H9 (cell line): Measurements from ENCODE around the gene SCFD1. TPM values are rescaled to one million over a fixed set of nuclear protein-coding genes. Genes with fewer than 3 reads are reported as not detected.

Source experiments
- DNase-seq: peaks from one replicate; pipeline ENCODE4 v3.0.0-alpha.2; 2017
- H2AFZ ChIP-seq: one replicate; pipeline ENCODE4 v1.6.1; 2013; ENCODE audit warnings: mild to moderate bottlenecking, low read length, control low read depth, moderate library complexity
- H2AK5ac ChIP-seq: 2 replicates; pipeline ENCODE4 v1.6.1; 2013; ENCODE audit warnings: low read length, control low read depth, mixed read lengths; ENCODE audit not compliant: insufficient read length
- H2BK120ac ChIP-seq: one replicate; pipeline ENCODE4 v1.6.1; 2013; ENCODE audit warnings: low read depth, mild to moderate bottlenecking, low read length, control low read depth, inconsistent platforms; ENCODE audit not compliant: poor library complexity, severe bottlenecking
- H2BK12ac ChIP-seq: 2 replicates; pipeline ENCODE4 v1.6.1; 2013; ENCODE audit warnings: low read length, control low read depth, mixed read lengths, low read depth; ENCODE audit not compliant: insufficient read length
- H2BK15ac ChIP-seq: 2 replicates; pipeline ENCODE4 v1.6.1; 2013; ENCODE audit warnings: low read depth, low read length, control low read depth
- H2BK20ac ChIP-seq: one replicate; pipeline ENCODE4 v1.6.1; 2013; ENCODE audit warnings: low read depth, mild to moderate bottlenecking, low read length, control low read depth, inconsistent platforms; ENCODE audit not compliant: poor library complexity, severe bottlenecking
- H2BK5ac ChIP-seq: 2 replicates; pipeline ENCODE4 v1.6.1; 2013; ENCODE audit warnings: low read length, control low read depth, mixed read lengths; ENCODE audit not compliant: insufficient read length
- H3K14ac ChIP-seq: 2 replicates; pipeline ENCODE4 v1.6.1; 2013; ENCODE audit warnings: low read length, control low read depth; ENCODE audit not compliant: insufficient read depth
- H3K18ac ChIP-seq: 2 replicates; pipeline ENCODE4 v1.6.1; 2013; ENCODE audit warnings: low read depth, mild to moderate bottlenecking, mixed read lengths, low read length, control low read depth; ENCODE audit not compliant: insufficient read length
- H3K23ac ChIP-seq: 2 replicates; pipeline ENCODE4 v1.6.1; 2013; ENCODE audit warnings: low read length, control low read depth, mixed read lengths, low read depth; ENCODE audit not compliant: insufficient read length
- H3K23me2 ChIP-seq: 2 replicates; pipeline ENCODE4 v1.6.1; 2013; ENCODE audit warnings: low read depth, mild to moderate bottlenecking, mixed read lengths, low read length, control low read depth; ENCODE audit not compliant: insufficient read length, poor library complexity, severe bottlenecking
- H3K27ac ChIP-seq: 2 replicates; pipeline ENCODE4 v1.5.1; 2013; ENCODE audit warnings: low read length, control low read depth, mixed read lengths, low read depth; ENCODE audit not compliant: insufficient read length
- H3K27me3 ChIP-seq: 2 replicates; pipeline ENCODE4 v1.6.1; 2013; ENCODE audit warnings: low read length, control low read depth, inconsistent platforms; ENCODE audit not compliant: insufficient read depth
- H3K4ac ChIP-seq: 2 replicates; pipeline ENCODE4 v1.6.1; 2013; ENCODE audit warnings: low read depth, mild to moderate bottlenecking, control low read depth, inconsistent platforms, low read length, moderate library complexity
- H3K4me1 ChIP-seq: 2 replicates; pipeline ENCODE4 v1.6.1; 2013; ENCODE audit warnings: low read length, control low read depth, inconsistent platforms; ENCODE audit not compliant: insufficient read depth
- H3K4me2 ChIP-seq: 2 replicates; pipeline ENCODE4 v1.6.1; 2013; ENCODE audit warnings: low read length, control low read depth, mixed read lengths; ENCODE audit not compliant: insufficient read length, insufficient read depth
- H3K56ac ChIP-seq: 2 replicates; pipeline ENCODE4 v1.6.1; 2013; ENCODE audit warnings: low read depth, mild to moderate bottlenecking, mixed read lengths, low read length, control low read depth; ENCODE audit not compliant: insufficient read length
- H3K79me1 ChIP-seq: 2 replicates; pipeline ENCODE4 v1.6.1; 2013; ENCODE audit warnings: low read depth, mild to moderate bottlenecking, moderate library complexity, low read length, control low read depth, inconsistent platforms; ENCODE audit not compliant: insufficient read depth, poor library complexity, severe bottlenecking
- H3K79me2 ChIP-seq: 2 replicates; pipeline ENCODE4 v1.6.1; 2013; ENCODE audit warnings: low read length, control low read depth, inconsistent platforms; ENCODE audit not compliant: insufficient read depth
- H3K9ac ChIP-seq: 2 replicates; pipeline ENCODE4 v1.6.1; 2013; ENCODE audit warnings: low read length, control low read depth, mixed read lengths; ENCODE audit not compliant: insufficient read length; ENCODE audit errors: extremely low read depth
- H3K9me3 ChIP-seq: one replicate; pipeline ENCODE4 v1.6.1; 2013; ENCODE audit warnings: low read depth, low read length, inconsistent platforms; ENCODE audit not compliant: control insufficient read depth
- H3T11ph ChIP-seq: one replicate; pipeline ENCODE4 v1.6.1; 2013; ENCODE audit warnings: mild to moderate bottlenecking, low read length, control low read depth, inconsistent platforms
- H4K20me1 ChIP-seq: one replicate; pipeline ENCODE4 v1.6.1; 2013; ENCODE audit not compliant: control insufficient read depth, insufficient read length, insufficient read depth
- H4K5ac ChIP-seq: 2 replicates; pipeline ENCODE4 v1.6.1; 2013; ENCODE audit warnings: low read depth, mild to moderate bottlenecking, mixed read lengths, low read length, control low read depth; ENCODE audit not compliant: insufficient read length
- H4K8ac ChIP-seq: replicated peaks from 2 replicates; pipeline ENCODE4 v1.6.1; 2013; ENCODE audit warnings: low read length, control low read depth, mixed read lengths, low read depth; ENCODE audit not compliant: insufficient read length
- H4K91ac ChIP-seq: 2 replicates; pipeline ENCODE4 v1.6.1; 2013; ENCODE audit warnings: low read depth, mild to moderate bottlenecking, moderate library complexity, mixed read lengths, low read length, control low read depth; ENCODE audit not compliant: insufficient read length
- H3K27ac Mint-ChIP-seq, 3 experiments: 2 replicates in 2 of 3; 3 replicates in 1 of 3; pipeline ENCODE4 v1.8.0; 2020 to 2021; ENCODE audit warnings: mixed read lengths in 3 of 3, mild to moderate bottlenecking in 1 of 3, moderate library complexity in 1 of 3
- H3K27me3 Mint-ChIP-seq: 2 replicates; pipeline ENCODE4 v1.8.0; 2021; ENCODE audit warnings: low read depth, mild to moderate bottlenecking, moderate library complexity, mixed read lengths
- H3K36me3 Mint-ChIP-seq, 3 experiments: 2 replicates in 2 of 3; 3 replicates in 1 of 3; pipeline ENCODE4 v1.8.0; 2020 to 2021; ENCODE audit warnings: low read depth in 3 of 3, mixed read lengths in 3 of 3; ENCODE audit not compliant: insufficient read depth in 1 of 3
- H3K4me1 Mint-ChIP-seq, 2 experiments: 2 replicates each; pipeline ENCODE4 v1.8.0; 2020; ENCODE audit warnings: mixed read lengths in 2 of 2
- H3K4me3 Mint-ChIP-seq, 2 experiments: 2 replicates in 1 of 2; 3 replicates in 1 of 2; pipeline ENCODE4 v1.8.0; 2020 to 2021; ENCODE audit warnings: mild to moderate bottlenecking in 2 of 2, mixed read lengths in 2 of 2, moderate library complexity in 1 of 2
- H3K9me3 Mint-ChIP-seq, 2 experiments: 2 replicates in 1 of 2; 3 replicates in 1 of 2; pipeline ENCODE4 v1.8.0; 2020; ENCODE audit warnings: mild to moderate bottlenecking in 2 of 2, mixed read lengths in 2 of 2, moderate library complexity in 1 of 2
- WGBS: extraction: QIAGEN DNeasy Blood & Tissue Kit; methylation state at CpG from one replicate; pipeline ENCODE4 v1.1.7; 2013; ENCODE audit warnings: missing lambda C conversion rate, low lambda C conversion rate, mixed read lengths; ENCODE audit not compliant: insufficient read length; ENCODE audit errors: extremely low coverage; 5-methylcytosine and 5-hydroxymethylcytosine counted together
- total RNA-seq: library from RNA; stranded (reverse); gene quantifications from 2 replicates; pipeline ENCODE4 v1.2.1, GENCODE V29; 2021
- TF ChIP-seq, protein P1 (sequence below): fragments of 200-600 bp; sonication (generic); conservative IDR thresholded peaks from 3 replicates; pipeline ENCODE4 v1.8.0; 2021; ENCODE audit warnings: antibody characterized with exemption, mild to moderate bottlenecking

SCFD1 gene
- total RNA-seq, 1 experiment from 2014 or later, result 85.2 TPM

DNA sequence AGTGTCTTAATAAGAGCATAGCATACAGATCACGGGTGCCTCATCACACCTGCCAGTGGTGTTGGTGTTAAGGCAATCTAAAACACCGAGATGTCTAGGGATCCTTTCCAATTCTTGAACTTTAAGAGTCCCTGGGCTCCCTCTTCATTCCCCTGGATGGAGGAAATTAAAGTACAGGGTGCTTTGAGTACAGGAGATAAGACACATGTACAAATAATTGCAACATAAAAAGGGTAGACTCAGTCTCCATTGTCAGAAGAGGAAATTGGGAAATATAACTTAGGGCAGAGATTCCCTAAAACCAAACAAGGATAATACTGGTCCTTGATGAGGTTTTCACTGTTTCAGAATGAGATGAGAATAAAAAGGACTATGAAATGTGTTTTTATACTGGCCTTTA, 34.9 kb downstream of the SCFD1 start:
- H2BK120ac ChIP-seq, result no peak overlapping the region
- no peaks in the 10 kb centered on the region for H3K27me3 ChIP-seq
- Mint-ChIP-seq H3K4me1 (no peaks in the 10 kb centered on the region), H3K4me3 (no peak overlapping the region), H3K27me3 (no peaks in the 10 kb centered on the region), H3K9me3 (no peaks in the 10 kb centered on the region), H3K36me3 (peaks cover 7 to 22% (median 21%) of the 10 kb centered on the region in 3 experiments; a peak in 6 of 7 replicates), H3K27ac (no peak overlapping the region)
- H3K23ac ChIP-seq, result no peak overlapping the region
- H3K79me1 ChIP-seq, result no peaks in the 10 kb centered on the region
- no CpG with 5 or more reads among the region's 2 CpGs for WGBS
- H3K27ac ChIP-seq, result no peak overlapping the region
- H2BK20ac ChIP-seq, result no peak overlapping the region
- no peaks in the 10 kb centered on the region for H3K79me2 ChIP-seq
- H3T11ph ChIP-seq, result no peak overlapping the region
- H4K5ac ChIP-seq, result no peak overlapping the region
- no peak overlapping the region for H3K56ac ChIP-seq
- no peaks in the 10 kb centered on the region for H3K9me3 ChIP-seq
- TF ChIP-seq, protein P1, sequence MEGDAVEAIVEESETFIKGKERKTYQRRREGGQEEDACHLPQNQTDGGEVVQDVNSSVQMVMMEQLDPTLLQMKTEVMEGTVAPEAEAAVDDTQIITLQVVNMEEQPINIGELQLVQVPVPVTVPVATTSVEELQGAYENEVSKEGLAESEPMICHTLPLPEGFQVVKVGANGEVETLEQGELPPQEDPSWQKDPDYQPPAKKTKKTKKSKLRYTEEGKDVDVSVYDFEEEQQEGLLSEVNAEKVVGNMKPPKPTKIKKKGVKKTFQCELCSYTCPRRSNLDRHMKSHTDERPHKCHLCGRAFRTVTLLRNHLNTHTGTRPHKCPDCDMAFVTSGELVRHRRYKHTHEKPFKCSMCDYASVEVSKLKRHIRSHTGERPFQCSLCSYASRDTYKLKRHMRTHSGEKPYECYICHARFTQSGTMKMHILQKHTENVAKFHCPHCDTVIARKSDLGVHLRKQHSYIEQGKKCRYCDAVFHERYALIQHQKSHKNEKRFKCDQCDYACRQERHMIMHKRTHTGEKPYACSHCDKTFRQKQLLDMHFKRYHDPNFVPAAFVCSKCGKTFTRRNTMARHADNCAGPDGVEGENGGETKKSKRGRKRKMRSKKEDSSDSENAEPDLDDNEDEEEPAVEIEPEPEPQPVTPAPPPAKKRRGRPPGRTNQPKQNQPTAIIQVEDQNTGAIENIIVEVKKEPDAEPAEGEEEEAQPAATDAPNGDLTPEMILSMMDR, result no peak
- no peak overlapping the region for H2BK5ac ChIP-seq
- no peak for DNase-seq
- H3K18ac ChIP-seq, result no peak overlapping the region
- no peak overlapping the region for H4K8ac ChIP-seq
- H4K91ac ChIP-seq, result no peak overlapping the region
- no peak overlapping the region for H3K4me2 ChIP-seq
- no peaks in the 10 kb centered on the region for H3K23me2 ChIP-seq
- no peak overlapping the region for H3K9ac ChIP-seq
- no peak overlapping the region for H2BK15ac ChIP-seq
- no peak overlapping the region for H2AFZ ChIP-seq
- no peak overlapping the region for H2BK12ac ChIP-seq
- no peak overlapping the region for H3K4ac ChIP-seq
- no peak overlapping the region for H2AK5ac ChIP-seq
- H4K20me1 ChIP-seq, result no peaks in the 10 kb centered on the region
- H3K14ac ChIP-seq, result no peak overlapping the region
- H3K4me1 ChIP-seq, result no peaks in the 10 kb centered on the region
